Measurements from ENCODE around the gene ARHGEF19.
"Not testable (repeated sequence)": the region's sequence is repeated elsewhere in the genome, so short reads cannot be mapped to it uniquely, and the experiment has no call there.

ARHGEF19 gene

DNA sequence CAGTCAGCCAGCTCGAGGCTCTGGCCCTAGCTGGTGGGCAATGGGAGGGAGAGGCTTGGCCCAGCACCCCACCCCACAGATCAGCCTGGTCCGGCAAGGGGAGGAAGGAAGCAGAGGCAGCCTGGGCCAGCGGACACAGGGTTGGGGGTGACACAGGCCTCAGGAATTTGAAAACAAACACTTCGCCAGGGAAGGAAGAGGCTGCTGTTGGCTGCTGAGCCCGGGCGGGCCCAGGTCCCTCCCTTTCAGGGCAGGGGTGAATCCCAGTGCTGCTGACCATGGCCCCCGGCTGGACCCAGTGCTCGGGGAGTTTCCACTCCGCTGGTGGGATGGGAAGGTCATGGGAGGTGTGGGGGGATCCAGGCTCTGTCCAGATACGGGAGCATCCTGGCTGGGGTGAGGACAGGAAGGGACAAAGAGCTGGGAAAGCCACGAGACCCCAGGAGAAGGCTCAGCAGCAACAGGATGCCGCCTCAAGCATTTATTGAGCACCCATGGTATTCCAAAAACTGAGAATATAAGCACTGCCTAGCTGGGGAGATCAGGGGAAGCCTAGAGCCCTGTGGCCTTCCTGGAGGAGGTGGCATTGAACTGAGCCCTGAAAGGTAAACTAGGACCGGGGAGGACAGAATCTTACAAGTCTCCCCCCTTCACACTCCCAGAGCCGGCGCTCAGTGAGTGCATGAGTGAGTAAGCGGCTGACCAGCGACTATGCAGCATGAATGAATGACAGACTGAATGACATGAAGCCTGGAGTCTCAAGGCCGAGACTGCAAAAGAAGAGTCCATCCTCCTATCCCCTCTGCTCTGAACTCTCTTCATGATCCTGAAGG lies 30.3 kb downstream of the ARHGEF19 start:
- no peak for DNase-seq (ENCODE audit: low read depth)

DNA sequence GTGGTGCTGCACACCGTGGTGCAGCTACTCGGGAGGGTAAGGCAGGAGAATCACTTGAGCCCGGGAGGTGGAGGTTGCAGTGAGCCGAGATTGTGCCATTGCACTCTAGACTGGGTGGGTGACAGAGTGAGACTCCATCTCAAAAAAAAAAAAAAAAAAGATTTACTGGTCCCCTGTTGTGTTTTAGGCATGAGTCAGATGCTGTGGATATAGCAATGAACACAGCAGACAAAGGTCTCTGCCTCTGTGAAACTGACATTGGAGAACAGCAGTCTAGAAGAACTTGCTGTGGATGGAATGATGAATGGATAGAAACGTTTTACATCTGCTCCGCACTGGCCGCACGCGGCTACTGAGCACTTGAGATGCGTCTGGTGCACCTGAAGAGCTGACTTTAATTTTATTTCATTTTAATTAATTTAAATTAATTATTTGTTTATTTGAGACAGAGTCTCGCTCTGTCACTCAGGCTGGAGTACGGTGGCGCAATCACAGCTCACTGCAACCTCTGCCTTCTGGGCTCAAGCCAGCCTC lies 32.1 kb downstream of the ARHGEF19 start:
- DNase-seq (ENCODE audit: low read depth): no peak

DNA sequence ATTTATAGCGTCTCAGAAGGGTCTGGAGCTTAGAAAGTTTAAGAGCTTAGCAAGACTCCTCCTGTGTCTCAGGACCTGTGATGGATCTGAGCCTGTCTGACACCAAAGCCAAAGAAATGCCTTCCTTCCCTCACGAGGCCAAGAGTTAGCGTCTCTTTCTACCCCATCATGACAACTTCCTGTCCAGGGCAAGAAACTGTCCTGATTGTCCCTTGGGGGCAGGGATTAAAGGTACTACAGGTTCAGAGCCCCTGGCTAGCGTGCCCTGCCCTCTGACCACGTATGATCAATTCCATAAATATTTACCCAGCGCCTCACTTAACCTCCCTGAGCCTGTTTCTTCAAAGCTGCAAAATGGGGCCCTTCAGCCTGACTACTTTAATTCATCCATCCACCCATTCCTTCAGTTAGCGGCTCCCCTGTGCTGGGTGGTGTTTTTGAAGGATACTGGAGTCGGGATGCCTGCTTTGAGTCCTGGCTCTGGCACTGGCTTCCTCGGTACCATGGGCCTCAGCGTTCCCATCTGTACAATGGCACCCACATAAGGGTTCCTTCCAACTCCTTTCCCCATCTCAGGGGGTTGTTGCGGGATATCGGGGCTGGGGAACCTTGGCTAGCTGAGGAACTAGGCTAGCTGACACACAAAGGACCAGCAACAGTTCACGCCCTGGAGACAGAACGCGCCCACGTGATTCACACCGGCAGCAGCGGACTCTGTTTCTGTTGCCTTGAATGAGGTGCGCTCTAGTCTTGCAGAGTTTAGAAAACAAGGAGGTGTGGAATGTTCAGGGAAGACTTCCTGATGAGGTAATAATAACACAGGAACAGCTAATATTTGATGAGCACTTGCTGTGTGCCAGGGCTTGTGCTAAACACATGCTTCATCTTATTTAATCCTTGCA lies 33.6 kb downstream of the ARHGEF19 start:
- no peak for DNase-seq (ENCODE audit: low read depth)

DNA sequence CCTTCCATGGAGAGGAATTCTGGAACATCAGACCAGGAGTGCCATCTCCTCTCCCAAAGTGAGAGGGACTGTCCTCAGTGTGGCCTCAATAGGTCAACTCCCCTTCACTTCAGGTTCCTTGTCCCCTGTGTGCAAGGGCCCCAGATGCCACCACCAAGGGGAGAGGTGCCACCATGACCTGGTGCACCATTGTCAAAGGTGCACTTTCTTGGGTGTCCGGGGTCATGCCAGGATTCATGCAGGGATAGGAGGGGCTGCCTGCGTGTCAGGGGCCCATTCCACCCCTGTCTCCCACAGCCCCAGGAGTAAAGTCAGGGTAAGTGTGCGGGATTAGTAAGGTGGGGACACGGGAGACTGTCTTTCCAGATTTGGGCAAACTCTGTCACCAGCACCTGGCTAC lies 35.1 kb downstream of the ARHGEF19 start:
- DNase-seq (ENCODE audit: low read depth): no peak

DNA sequence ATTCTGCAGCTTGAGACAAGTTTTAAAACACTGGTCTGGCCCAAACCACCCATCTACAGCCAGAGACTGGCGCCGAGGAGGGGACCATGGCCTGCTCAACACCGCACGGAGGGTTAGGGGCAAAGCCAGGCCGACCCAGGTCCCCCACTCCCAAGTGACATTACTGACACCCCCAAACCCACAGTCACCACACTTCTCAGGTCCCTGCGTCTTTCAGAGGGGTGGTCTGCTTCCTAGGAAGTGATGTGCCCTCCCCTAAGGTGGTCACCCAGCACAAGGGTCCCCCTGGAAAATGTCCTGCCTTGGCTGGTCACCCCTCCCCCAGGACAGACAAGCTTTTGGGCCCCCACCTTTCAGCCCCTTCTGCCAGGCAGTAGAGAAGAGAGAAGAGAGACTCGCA lies 35.8 kb downstream of the ARHGEF19 start:
- no peak for DNase-seq (ENCODE audit: low read depth)

DNA sequence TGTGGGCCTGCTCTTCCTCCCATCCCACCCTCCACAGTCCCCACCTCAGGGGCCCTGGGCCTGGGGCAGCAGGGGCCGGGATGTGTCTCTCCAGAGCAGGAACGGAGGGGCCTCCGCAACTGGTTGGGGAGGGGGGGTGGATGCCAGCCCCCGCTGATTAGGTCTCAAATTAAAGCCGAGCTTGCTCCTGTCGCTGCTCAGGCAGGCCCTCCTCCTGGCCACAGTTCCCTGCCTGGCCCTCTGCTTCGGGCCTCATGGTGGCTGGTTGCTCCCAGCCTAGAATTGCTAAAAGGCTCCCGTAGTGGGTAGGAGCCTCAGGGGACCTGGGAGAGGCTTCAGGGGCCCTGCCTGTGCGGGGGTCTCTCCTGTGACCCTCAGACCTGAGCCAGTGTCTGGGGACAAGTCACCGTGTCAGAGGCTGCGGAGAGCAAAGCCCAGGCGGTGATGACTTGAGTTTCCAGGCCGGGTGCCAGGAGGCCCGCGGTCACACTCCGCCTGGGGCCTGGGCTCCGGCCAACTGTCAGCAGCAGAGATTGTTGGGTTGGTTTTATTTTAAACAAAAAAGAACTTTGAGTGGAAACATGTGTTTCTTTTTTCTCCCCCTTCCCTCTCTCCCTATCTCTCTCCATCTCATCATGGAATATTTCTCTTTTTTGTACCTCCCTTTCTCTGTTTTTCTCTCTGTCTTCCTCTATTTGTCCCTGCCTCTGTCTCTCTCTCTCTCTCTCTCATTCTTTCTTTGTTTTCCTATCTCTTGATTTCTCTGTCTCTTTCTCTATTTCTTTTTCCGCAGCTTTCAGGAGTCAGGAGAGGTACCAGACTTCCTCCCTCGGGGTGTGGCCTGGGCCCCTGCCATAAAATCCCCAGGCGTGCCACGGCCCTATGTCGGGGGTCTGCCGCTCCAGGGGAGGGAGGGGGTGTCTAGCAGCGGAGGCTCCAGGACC lies 36.6 kb downstream of the ARHGEF19 start:
- DNase-seq (ENCODE audit: low read depth): no peak

DNA sequence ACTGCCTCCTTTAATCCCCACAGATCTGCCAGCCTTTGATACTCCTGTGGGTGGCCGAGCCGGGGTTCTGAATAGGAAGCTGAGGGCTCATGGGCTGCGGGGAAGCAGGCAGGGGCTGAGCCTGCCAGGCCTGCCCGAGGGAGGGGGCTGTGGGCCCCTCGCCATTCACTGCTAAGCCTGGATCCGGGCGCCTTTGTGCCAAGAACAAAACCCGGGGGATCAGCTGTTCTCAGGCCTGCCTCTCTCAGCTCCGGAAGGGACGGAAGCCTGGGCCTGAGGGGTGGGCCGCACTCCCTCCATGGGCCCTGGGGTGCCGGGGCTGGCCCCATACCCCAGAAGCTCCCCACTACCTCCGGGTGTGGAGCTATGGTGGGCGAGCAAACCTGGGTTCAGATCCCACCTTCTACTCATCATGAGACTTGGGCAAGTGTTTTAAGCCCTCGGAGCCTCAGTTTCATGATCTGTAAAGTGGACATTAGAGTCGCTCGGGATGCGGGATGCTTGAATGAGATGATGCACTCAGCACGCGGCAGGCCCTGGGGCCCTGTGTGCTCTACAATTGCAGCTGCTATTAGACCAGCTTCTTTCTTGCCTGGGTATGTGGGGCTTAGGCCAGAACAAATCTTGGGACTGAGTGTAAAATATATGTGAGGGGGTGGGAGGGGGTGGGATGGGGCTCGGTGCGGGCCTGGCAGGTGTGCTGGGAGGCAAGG lies 37.4 kb downstream of the ARHGEF19 start:
- no peak for DNase-seq (ENCODE audit: low read depth)

DNA sequence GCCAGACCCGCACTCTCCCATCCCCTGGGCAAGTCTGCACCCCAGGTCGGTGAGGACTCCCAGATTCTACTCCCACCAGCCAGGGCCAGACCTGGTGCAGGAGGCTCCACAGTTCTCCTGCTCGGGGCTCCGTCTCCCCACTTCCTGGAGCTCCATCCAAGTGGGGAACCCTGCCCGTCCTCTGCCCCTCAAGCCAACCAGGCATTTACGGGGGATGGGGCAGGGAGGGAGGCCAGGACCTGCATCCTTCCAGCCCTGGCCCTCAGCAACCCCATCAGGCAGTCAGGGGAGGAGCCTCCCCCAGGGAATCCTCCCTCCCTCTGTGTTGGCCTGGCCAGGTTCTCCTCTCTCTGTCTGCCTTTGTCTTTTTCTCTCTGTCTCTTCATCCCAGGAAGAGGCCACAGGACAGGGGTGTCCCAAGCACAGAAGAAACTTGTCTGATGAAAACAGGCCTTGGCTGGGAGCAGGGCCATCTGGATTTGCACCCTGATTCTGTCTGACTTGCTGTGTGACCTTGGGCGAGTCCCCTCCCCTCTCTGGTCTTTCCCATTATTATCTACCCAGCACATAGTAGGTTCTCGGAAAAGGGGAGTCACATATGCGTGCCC lies 38.1 kb downstream of the ARHGEF19 start:
- no peak for DNase-seq (ENCODE audit: low read depth)

DNA sequence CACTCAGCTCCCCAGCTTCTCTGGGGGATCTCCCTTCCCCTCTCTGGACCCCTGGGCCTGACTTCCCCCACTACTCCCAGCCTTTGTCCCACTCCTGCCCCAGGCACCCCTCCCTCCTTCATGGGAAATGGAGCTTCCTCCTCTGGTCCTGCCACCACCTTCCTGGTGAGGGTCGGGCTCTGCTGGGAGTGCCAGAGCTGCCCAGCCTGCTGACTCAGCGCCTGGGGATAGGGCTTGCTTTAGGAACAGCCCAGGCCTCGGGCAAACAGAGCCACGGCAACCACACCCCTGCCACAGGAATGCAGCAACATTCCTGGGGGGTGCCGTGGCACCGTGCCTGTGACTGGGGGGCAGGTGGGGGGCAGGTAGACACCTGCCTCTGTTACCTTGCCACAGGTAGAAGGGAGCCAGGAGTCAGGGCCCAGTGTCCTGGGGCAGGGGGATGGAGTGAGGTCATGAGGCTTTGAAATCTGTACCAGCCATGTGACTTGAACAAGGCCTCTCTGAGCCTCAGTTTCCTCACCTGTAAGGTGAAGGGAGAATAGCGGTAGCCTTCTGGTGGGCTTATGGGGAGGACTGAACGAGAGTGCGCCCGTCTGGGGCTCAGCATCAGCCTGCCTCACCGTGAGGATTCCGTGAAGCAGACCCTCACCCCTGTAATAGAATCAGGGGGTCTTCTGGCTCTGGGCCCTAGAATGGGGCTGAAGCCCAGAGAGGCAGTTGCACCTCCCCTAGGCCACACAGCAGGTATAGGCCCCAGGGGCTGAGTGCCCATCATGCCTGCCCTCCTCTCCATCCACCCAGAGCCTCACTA lies 38.8 kb downstream of the ARHGEF19 start:
- DNase-seq (ENCODE audit: low read depth): no peak

DNA sequence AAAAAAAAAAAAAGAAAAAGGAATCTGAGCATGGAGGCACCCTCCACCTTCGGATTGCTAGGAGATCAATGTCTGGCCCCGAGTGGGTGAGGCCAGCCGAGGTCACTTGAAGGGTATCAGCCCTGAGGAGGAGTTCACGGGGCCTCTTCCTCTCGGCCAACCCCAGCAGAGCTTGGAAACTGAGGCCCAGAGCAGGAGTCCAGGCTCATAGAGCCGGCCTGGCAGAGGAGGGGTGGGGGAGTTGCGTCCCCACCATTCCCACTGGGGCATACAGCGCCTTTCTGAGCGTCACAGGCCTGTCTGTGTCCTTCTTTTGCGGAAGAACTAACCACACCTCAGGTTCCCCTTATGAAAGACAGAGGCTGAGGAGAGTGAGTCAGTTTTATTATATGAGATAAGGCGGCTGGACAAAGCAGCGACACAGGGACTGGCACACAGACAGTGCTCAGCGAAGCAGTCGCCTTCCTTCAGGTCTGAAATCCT lies 39.4 kb downstream of the ARHGEF19 start:
- DNase-seq (ENCODE audit: low read depth): no peak

DNA sequence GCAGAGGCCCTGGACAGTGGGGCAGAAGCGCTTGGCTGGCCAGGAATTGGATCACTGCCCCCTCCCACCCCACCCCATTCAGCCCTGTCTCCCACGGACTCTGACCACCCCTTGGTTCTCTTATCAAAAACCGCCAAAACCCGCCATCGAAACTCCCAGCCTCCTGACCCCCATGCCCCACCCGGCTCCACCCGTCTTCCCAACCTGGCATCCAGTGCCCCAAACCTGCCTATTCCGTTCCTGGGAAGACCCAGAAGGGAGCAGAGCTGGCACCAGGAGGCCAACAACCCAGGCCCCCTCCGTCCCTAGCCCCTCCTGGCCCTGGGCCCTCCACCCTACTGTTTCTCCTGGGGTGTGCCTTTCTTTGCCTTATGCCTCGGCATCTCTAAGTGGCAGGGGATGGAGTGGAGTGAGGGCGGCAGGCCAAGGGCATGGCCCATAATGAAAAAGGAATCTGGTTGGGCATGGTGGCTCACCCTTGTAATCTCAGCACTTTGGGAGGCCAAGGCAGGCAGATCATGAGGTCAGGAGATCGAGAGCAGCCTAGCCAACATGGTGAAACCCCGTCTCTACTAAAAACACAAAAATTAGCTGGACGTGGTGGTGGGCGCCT lies 40.1 kb downstream of the ARHGEF19 start:
- no peak for DNase-seq (ENCODE audit: low read depth)

DNA sequence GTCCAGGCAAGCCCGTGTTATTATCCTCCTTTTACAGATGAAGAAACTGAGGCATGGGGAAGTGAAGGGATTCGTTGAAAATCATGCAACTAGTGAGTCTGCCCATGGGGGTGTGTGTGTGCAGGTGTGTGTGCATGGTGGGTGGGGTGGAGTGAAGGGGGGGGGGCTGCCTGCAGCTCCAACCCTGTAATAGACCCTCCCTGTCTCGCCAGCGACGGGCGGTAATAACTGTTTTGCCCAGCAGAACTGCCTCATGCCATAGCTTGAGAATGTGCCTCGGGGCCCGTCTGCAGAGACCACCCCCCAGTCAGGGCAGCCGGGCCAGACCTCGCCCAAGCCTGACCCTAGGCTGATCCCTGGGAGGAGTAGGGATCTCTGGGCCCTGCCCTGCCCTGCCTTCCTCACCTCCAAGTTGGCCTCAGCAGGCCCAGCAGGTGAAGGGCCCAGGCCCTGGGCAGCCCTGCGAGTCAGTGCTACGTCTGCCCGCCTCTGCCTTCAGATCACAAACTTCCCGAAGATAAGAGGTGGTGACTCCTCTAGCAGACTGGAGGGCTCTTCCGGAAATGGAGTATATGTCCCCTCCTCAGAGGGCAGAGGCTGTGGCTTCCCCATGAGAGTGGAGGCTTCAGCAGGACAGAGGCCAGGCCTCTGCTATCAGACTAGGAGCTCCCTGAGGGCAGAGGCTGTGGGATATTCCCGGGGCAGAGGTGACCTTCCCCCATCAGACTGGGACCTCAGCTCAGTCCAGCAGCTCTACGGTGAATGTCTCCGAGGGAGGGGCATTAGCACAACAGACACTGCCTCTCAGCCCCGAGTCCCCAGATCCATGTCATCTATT lies 40.9 kb downstream of the ARHGEF19 start:
- no peak for DNase-seq (ENCODE audit: low read depth)

DNA sequence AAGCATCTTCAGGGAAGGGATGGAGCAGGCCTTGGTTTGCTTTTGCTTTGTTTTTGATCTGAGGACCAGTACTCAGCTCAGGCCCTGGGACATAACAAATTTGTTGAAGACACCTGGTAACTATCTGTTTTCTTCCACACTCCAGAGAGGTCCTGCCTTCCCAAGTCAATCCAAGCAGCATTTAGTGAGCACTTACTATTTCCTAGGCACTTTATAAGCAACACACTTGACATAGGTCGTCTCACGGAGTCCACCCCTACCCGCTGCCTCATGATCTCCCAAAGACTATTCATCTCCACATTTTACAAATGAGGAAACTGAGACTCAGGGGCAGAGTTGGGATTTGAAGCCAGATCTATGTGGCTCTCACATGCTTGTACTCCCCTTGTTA lies 42.2 kb downstream of the ARHGEF19 start:
- DNase-seq (ENCODE audit: low read depth): no peak

DNA sequence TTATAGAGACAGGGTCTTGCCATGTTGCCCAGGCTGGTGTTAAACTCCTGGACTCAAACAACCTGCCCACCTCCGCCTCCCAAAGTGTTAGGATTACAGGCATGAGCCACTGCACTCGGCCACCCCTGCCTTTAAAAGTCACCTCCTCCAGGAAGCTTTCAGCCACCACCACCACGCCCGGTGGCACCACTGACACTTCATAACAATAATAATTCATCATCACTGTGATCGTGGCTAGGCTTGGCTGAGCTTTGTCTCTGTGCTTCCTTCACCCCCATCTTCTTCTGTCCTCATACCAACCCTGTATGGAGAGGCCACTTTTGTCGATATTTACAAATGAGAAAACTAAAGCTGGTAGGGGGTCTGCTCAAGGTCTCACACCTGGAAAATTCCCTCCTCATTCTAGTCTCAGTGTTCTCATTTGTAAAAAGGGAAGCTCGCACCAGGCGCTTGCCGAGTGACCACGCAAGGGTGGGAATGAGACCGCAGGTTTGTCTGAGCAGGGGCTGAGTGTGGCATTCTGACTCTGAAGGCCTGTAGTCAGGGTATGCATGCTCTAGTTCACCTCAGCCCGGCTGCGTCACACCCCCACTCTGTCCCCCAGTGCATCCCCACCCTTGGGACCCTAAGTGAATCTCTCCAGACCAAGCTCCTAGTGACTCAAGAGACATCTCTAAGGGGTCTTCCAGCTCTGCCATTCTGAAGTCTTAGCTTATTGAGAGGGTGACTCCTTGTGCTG lies 43.7 kb downstream of the ARHGEF19 start:
- DNase-seq (ENCODE audit: low read depth): no peak

DNA sequence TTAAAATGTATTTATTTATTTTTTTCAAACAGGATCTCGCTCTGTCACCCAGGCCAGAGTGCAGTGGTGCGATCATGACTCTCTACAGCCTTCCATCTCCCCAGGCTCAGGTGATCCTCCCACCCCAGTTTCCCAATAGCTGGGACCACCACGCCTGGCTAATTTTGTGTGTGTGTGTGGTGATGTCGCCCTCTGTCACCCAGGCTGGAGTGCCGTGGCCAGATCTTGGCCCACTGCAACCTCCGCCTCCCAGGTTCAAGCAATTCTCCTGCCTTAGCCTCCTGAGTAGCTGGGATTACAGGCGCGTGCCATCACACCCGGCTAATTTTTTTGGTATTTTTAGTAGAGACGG lies 44.3 kb downstream of the ARHGEF19 start:
- DNase-seq (ENCODE audit: low read depth): not testable (repeated sequence)

DNA sequence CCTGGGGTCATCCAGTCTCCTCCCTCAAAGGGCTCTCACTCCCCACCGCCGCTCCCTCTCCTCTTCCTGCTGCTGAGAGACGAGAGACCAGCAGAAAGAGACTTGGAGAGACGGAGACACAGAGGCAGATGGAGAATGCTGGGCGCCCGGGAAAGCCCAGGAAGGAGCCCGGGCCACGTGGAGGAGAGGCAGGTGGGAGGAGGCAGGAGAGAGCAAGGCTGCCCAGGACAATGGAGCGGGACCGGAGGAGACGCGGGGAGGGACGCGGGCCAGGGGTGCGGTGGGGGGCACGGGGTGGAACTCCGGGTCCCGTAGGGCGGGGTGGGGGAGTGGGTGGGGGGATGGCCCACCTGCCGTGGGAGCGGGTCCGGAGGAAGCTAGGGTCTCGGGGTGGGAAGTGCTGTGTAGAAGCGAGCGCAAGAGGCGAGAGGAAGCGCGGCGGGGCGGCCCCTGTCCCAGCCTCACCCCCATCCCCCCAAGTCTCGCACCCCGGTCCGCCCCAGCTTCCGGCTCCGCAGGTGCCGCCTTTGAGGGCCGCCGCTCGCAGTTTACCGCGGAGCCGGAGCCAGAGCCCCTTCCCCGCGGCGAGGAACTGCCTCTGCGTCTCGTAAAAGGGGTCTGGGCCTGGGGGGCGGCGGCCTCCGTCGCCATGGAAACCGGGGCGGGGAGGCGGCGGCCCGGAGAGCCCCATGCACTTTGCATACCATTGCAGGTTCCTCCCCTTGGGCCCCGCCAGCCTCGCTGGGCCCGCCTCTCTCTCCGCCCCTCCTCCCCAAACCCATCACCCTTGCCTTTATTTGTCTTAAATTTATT lies 44.9 kb downstream of the ARHGEF19 start:
- peak; percentile 47 for DNase-seq (ENCODE audit: low read depth)

DNA sequence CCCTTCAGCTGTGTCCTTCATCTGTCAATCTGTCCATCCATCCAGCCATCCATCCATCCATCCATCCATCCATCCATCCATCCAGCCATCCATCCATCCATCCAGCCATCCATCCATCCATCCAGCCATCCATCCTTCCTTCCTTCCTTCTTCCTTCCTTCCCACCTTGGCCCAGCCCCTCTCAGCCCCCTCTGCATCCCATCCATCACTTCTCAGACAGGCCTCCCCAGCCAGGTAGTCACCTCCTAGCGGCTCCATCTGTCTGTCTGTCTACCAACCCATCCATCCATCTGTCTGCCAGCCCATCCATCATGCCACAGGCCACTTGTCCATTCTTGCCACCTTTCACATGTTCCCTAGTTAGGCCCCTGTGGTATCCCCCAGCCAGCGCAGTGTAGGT lies 46.3 kb downstream of the ARHGEF19 start:
- no peak for DNase-seq (ENCODE audit: low read depth)
